IMR-90 (cell line): ENCODE data around the gene TARDBP.
"Not testable (repeated sequence)": the region's sequence is repeated elsewhere in the genome, so short reads cannot be mapped to it uniquely, and the experiment has no call there.

Source experiments
- CEBPB ChIP-seq: IDR thresholded peaks from 2 replicates; pipeline ENCODE4 v1.6.1; 2012; ENCODE audit warnings: low read depth, low read length, improper control_type of control experiment
- CTCF ChIP-seq: conservative IDR thresholded peaks from 2 replicates; pipeline ENCODE4 v1.5.1; 2012; ENCODE audit warnings: mild to moderate bottlenecking, low read depth, low read length, improper control_type of control experiment
- ELK1 ChIP-seq: fragments of 150-350 bp; IDR thresholded peaks from 2 replicates; pipeline ENCODE4 v1.6.1; 2016; ENCODE audit warnings: low read depth, mild to moderate bottlenecking, low read length, moderate library complexity, borderline replicate concordance
- FOS ChIP-seq: fragments of 150-350 bp; IDR thresholded peaks from 2 replicates; pipeline ENCODE4 v1.6.1; 2016; ENCODE audit warnings: low read depth, low read length
- MAFK ChIP-seq: IDR thresholded peaks from 2 replicates; pipeline ENCODE4 v1.6.1; 2012; ENCODE audit warnings: low read depth, low read length, improper control_type of control experiment
- MXI1 ChIP-seq: IDR thresholded peaks from 2 replicates; pipeline ENCODE4 v1.6.1; 2012; ENCODE audit warnings: low read depth, mild to moderate bottlenecking, low read length, moderate library complexity, borderline replicate concordance
- POLR2A ChIP-seq: IDR thresholded peaks from 2 replicates; pipeline ENCODE4 v1.6.1; 2012; ENCODE audit warnings: mild to moderate bottlenecking, low read depth, low read length
- RCOR1 ChIP-seq: IDR thresholded peaks from 2 replicates; pipeline ENCODE4 v1.6.1; 2012; ENCODE audit warnings: mild to moderate bottlenecking, low read length, improper control_type of control experiment; ENCODE audit not compliant: insufficient replicate concordance
- SMC3 ChIP-seq: fragments of 150-350 bp; IDR thresholded peaks from 2 replicates; pipeline ENCODE4 v1.6.1; 2016; ENCODE audit warnings: low read depth, mild to moderate bottlenecking, antibody characterized with exemption, low read length, moderate library complexity
- USF2 ChIP-seq: fragments of 150-350 bp; IDR thresholded peaks from 2 replicates; pipeline ENCODE4 v1.6.1; 2017; ENCODE audit warnings: mild to moderate bottlenecking, antibody characterized with exemption, low read length, low read depth

GRCh38 chr1:10989920-10990516 is 22.4 kb upstream of the TARDBP start:
- not testable (repeated sequence) for TF ChIP-seq POLR2A, CTCF, MXI1, USF2, ELK1, RCOR1, FOS, SMC3, CEBPB, MAFK
